GM12874 (cell line): ENCODE data around the gene EP300.

Experiments
- CTCF ChIP-seq: IDR thresholded peaks from 2 replicates; pipeline ENCODE4 v1.5.1; 2011; ENCODE audit warnings: low read depth, mild to moderate bottlenecking, control low read depth, low read length, moderate library complexity; ENCODE audit not compliant: insufficient read depth

EP300 gene

GRCh38 chr22:41092023-41092817 is at the start of gene EP300:
Gene EP300 (plus strand): TSS chr22:41092592. CDS start chr22:41093005, 413 bp downstream.
- TF ChIP-seq CTCF, result 0 out of 2 replicates have a peak, but pooled peaks have one; percentile 17

- no peak for TF ChIP-seq CTCF
These were observed 48.7 kb upstream of the EP300 start for GRCh38 chr22:41043722-41044121.

- no peak for TF ChIP-seq CTCF
These were observed 44.6 kb upstream of the EP300 start for GRCh38 chr22:41047801-41048211.

GRCh38 chr22:41048791-41049717 is 43.3 kb upstream of the EP300 start:
- no peak for TF ChIP-seq CTCF

- TF ChIP-seq CTCF, result no peak
These were observed 41.5 kb upstream of the EP300 start for GRCh38 chr22:41050883-41051282.

GRCh38 chr22:41052661-41053490 is 39.5 kb upstream of the EP300 start:
- TF ChIP-seq CTCF, result no peak
